Transverse colon (tissue), 4 donors: Measurements from ENCODE around the gene TAPBPL. TPM values are rescaled to one million over a fixed set of nuclear protein-coding genes. Genes with fewer than 3 reads are reported as not detected.

Experiments used
- DNase-seq: peaks from one replicate; pipeline ENCODE4 v3.0.0-alpha.2; 2019
- H3K27ac ChIP-seq, 4 donors: fragments of 200-600 bp; sonication (generic); 2 replicates each; pipeline ENCODE4 v1.5.1; 2016 to 2018; ENCODE audit warnings: inconsistent platforms in 4 of 4
- H3K27me3 ChIP-seq: fragments of 200-600 bp; sonication (generic); 2 replicates; pipeline ENCODE4 v1.5.1; 2017; ENCODE audit warnings: inconsistent platforms
- H3K36me3 ChIP-seq, 4 donors: fragments of 200-600 bp; sonication (generic); 2 replicates each; pipeline ENCODE4 v1.5.1; 2017 to 2019; ENCODE audit warnings: inconsistent platforms in 4 of 4
- H3K4me1 ChIP-seq, 4 donors: fragments of 200-600 bp; sonication (generic); 2 replicates each; pipeline ENCODE4 v1.5.1; 2017 to 2020; ENCODE audit warnings: inconsistent platforms in 4 of 4
- H3K4me3 ChIP-seq, 4 donors: fragments of 200-600 bp; sonication (generic); 1 replicate in 1 of 4; 2 replicates in 3 of 4; pipeline versions ENCODE4 v1.5.1 to v1.6.1; 2017 to 2019; ENCODE audit warnings: inconsistent platforms in 4 of 4
- H3K9me3 ChIP-seq, 2 donors: fragments of 200-600 bp; sonication (generic); 2 replicates each; pipeline ENCODE4 v1.5.1; 2017 to 2019; ENCODE audit warnings: inconsistent platforms in 2 of 2
- EP300 ChIP-seq: sonication (generic); formaldehyde crosslinking; IDR thresholded peaks from one replicate; pipeline ENCODE4 v1.6.1; 2017; ENCODE audit warnings: antibody characterized with exemption, low read depth
- POLR2A ChIP-seq: fragments of 450-650 bp; IDR thresholded peaks from one replicate; pipeline ENCODE4 v1.6.1; 2016; ENCODE audit warnings: antibody characterized with exemption, mild to moderate bottlenecking, moderate library complexity
- POLR2AphosphoS5 ChIP-seq, 3 donors: sonication (generic); formaldehyde crosslinking; IDR thresholded peaks; one replicate each; pipeline ENCODE4 v1.6.1; 2016; ENCODE audit warnings: antibody characterized with exemption in 3 of 3
- whole genome bisulfite sequencing, 2 donors: methylation state at CpG; one replicate each; pipeline ENCODE4 v1.1.5; 2018; ENCODE audit warnings: low coverage in 1 of 2; 5-methylcytosine and 5-hydroxymethylcytosine counted together
- in situ Hi-C, 4 donors: fragments of 200-750 bp; cut with MboI; loops; one replicate each; pipeline versions ENCODE4 v1.15.0 to v1.15.1; 2017; ENCODE audit warnings: low sequenced_read_pairs in 3 of 4, low pct_ligation_motif_present in 1 of 4, low pct_unique_long_range_greater_than_20kb in 1 of 4
- intact Hi-C: fragments of 100-400 bp; cut with DNase I; formaldehyde crosslinking; loops from one replicate; pipeline ENCODE4 v1.15.1; 2023; ENCODE audit warnings: low total_unique reads
- total RNA-seq, 4 donors: library from RNA; depleted of rRNA; stranded (reverse); fragments of >200 nt; gene quantifications; one replicate each; pipeline ENCODE4 v1.1.0, GENCODE V29; 2016
- TF ChIP-seq, protein P1 (sequence below), 5 experiments: fragments of 200-600 bp in 3 of 5; fragments of 450-650 bp in 2 of 5; sonication (generic) in 3 of 5; IDR thresholded peaks; 1 replicate in 2 of 5; 2 replicates in 3 of 5; pipeline ENCODE4 v1.5.1; 2016 to 2017; ENCODE audit warnings: antibody characterized with exemption in 5 of 5, inconsistent platforms in 3 of 5, mild to moderate bottlenecking in 2 of 5, moderate library complexity in 1 of 5

Gene TAPBPL
- total RNA-seq, 4 donors from 2014 or later: 47.6 to 99.1 (median 79.3) TPM

DNA sequence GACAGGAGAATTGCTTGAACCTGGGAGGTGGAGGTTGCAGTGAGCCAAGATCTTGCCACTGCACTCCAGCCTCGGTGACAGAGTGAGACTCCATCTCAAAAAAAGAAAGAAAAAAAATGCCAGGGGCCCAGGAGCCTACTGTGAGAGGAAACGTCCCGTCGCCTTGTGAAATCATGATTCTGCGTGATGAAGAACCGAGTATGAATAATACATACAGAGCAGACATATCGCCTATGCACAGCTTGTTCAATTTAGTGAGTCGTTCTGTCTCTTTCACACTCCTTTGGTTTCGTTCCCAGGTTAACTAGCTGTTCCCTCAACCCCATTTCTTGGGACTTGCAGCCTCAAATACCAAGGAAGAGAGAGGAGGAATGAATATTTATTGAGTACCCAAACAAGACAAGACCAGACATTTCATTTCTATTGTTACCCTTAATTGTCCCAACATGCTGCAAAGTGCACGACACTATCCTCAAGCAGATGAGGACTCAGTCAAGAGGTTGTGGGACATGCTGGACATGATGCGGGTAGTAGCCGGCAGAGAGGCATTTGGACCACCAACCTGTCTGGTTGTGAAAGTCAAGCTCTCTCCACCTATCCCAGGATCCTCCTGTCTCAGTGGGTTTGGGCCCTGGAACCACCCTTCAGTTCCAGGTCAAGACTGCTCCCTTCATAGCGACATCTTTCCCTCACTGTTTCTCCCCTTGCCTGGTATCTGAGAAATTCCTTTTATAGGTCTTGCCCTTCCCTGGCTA lies 15.7 kb upstream of the TAPBPL start:
- 87 to 93% methylated on average over 9 to 13 of the region's 13 CpGs for WGBS, 2 donors
- Histone ChIP-seq H3K27ac (no peak overlapping the region), H3K36me3 (no peaks in the 10 kb centered on the region), H3K27me3 (no peaks in the 10 kb centered on the region), H3K9me3 (no peaks in the 10 kb centered on the region), H3K4me1 (peaks cover 0 to 4% (median 4%) of the 10 kb centered on the region in 4 donors), H3K4me3 (no peak overlapping the region)
- DNase-seq: no peak
- in situ Hi-C loops: loop anchor here in 1 of 4 donors (25.0 kb wide), 1 partner anchor 101 kb away; the partner anchor contains the start of gene GAPDH
- TF ChIP-seq POLR2AphosphoS5 (IDR thresholded peaks at IDR 0.05): no peak
- TF ChIP-seq EP300: no peak
- TF ChIP-seq POLR2A: no peak
- TF ChIP-seq, protein P1, sequence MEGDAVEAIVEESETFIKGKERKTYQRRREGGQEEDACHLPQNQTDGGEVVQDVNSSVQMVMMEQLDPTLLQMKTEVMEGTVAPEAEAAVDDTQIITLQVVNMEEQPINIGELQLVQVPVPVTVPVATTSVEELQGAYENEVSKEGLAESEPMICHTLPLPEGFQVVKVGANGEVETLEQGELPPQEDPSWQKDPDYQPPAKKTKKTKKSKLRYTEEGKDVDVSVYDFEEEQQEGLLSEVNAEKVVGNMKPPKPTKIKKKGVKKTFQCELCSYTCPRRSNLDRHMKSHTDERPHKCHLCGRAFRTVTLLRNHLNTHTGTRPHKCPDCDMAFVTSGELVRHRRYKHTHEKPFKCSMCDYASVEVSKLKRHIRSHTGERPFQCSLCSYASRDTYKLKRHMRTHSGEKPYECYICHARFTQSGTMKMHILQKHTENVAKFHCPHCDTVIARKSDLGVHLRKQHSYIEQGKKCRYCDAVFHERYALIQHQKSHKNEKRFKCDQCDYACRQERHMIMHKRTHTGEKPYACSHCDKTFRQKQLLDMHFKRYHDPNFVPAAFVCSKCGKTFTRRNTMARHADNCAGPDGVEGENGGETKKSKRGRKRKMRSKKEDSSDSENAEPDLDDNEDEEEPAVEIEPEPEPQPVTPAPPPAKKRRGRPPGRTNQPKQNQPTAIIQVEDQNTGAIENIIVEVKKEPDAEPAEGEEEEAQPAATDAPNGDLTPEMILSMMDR (IDR thresholded peaks at IDR 0.05): no peak
- intact Hi-C loops: no loop called here

DNA sequence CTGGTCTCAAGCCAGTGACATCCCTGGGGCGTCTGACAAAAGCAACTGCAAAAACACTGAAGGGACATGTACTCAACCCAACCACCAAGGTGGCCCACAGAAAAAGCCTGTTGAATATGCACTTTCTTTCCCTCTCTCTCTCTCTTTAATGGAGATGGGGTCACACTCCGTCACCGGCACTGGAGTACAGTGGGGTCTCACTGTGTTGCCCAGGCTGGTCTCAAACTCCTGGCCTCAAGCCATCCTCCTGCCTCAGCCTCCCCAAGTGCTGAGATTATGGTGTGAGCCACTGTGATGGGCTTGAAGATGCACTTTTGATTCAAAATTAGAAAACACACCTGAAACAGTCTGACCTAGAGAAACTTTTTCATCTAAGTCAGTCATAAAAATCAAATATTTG lies 14.3 kb upstream of the TAPBPL start:
- H3K4me3 ChIP-seq: no peak overlapping the region
- no peak overlapping the region for H3K27ac ChIP-seq
- in situ Hi-C loops: loop anchor here in 1 of 4 donors (25.0 kb wide), 1 partner anchor 100 kb away; the partner anchor contains the start of gene GAPDH
- no peak for DNase-seq
- no peaks in the 10 kb centered on the region for H3K9me3 ChIP-seq
- no peaks in the 10 kb centered on the region for H3K27me3 ChIP-seq
- H3K4me1 ChIP-seq: no peaks in the 10 kb centered on the region
- TF ChIP-seq, protein P1 (IDR thresholded peaks at IDR 0.05): no peak
- TF ChIP-seq POLR2AphosphoS5 (IDR thresholded peaks at IDR 0.05): no peak
- TF ChIP-seq EP300: no peak
- TF ChIP-seq POLR2A: no peak
- intact Hi-C loops: no loop called here
- WGBS, 2 donors: 92% methylated on average over 3 of the region's 3 CpGs; no CpG with 5 or more reads in 1 of the 2 donors
- H3K36me3 ChIP-seq: no peaks in the 10 kb centered on the region

- intact Hi-C loops (no loop called here), in situ Hi-C loops (loop anchor here in 1 of 4 donors (25.0 kb wide), 1 partner anchor 99 kb away; the partner anchor contains the start of gene GAPDH)
- no peaks in the 10 kb centered on the region for H3K4me1 ChIP-seq
- no peaks in the 10 kb centered on the region for H3K36me3 ChIP-seq
- WGBS, 2 donors: 80 to 92% methylated on average over 7 to 12 of the region's 12 CpGs
- H3K4me3 ChIP-seq: no peak overlapping the region
- H3K9me3 ChIP-seq: no peaks in the 10 kb centered on the region
- TF ChIP-seq, protein P1 (IDR thresholded peaks at IDR 0.05): no peak
- TF ChIP-seq EP300: no peak
- TF ChIP-seq POLR2AphosphoS5 (IDR thresholded peaks at IDR 0.05): no peak
- no peak for TF ChIP-seq POLR2A
- no peak overlapping the region for H3K27ac ChIP-seq
- DNase-seq: no peak
- no peaks in the 10 kb centered on the region for H3K27me3 ChIP-seq
Measured at GRCh38 chr12:6438345-6438744, 13.5 kb upstream of the TAPBPL start.

- no peak overlapping the region for H3K4me3 ChIP-seq
- H3K36me3 ChIP-seq: no peaks in the 10 kb centered on the region
- in situ Hi-C loops (loop anchor here in 1 of 4 donors (25.0 kb wide), 1 partner anchor 97 kb away; the partner anchor contains the start of gene GAPDH), intact Hi-C loops (no loop called here)
- H3K27ac ChIP-seq: no peak overlapping the region
- TF ChIP-seq, protein P1 (IDR thresholded peaks at IDR 0.05): no peak
- no peak for TF ChIP-seq EP300
- TF ChIP-seq POLR2A: no peak
- no peak for TF ChIP-seq POLR2AphosphoS5 (IDR thresholded peaks at IDR 0.05)
- no peaks in the 10 kb centered on the region for H3K27me3 ChIP-seq
- no peak for DNase-seq
- no peaks in the 10 kb centered on the region for H3K9me3 ChIP-seq
- WGBS, 2 donors: 39 to 46% methylated on average over 1 of the region's 1 CpG
- H3K4me1 ChIP-seq: no peaks in the 10 kb centered on the region
Measured at GRCh38 chr12:6440391-6440790, 11.5 kb upstream of the TAPBPL start.
